Esophagus squamous epithelium (tissue), 5 donors: ENCODE results near the gene PLD3. TPM values are rescaled to one million over a fixed set of nuclear protein-coding genes. Genes with fewer than 3 reads are reported as not detected.

Experiments used
- DNase-seq: peaks from one replicate; lab custom pipeline; 2025; lab: John Stamatoyannopoulos, UW
- H3K27ac ChIP-seq, 4 donors: fragments of 200-600 bp; sonication (generic); one replicate each; pipeline ENCODE4 v1.5.1; 2016 to 2019; ENCODE audit warnings: mild to moderate bottlenecking in 1 of 4
- H3K27me3 ChIP-seq, 4 donors: fragments of 200-600 bp; sonication (generic); 1 replicate in 3 of 4; 2 replicates in 1 of 4; pipeline versions ENCODE4 v1.5.1 to v1.6.0; 2017 to 2021; ENCODE audit warnings: antibody characterized with exemption in 1 of 4
- H3K36me3 ChIP-seq, 3 donors: fragments of 200-600 bp; sonication (generic); one replicate each; pipeline ENCODE4 v1.5.1; 2016 to 2019
- H3K4me1 ChIP-seq, 3 donors: fragments of 200-600 bp; sonication (generic); one replicate each; pipeline ENCODE4 v1.5.1; 2017 to 2019
- H3K4me3 ChIP-seq, 4 donors: fragments of 200-600 bp; sonication (generic); 1 replicate in 3 of 4; 2 replicates in 1 of 4; pipeline ENCODE4 v1.5.1; 2016 to 2019; ENCODE audit warnings: mild to moderate bottlenecking in 2 of 4, moderate library complexity in 1 of 4
- H3K9me3 ChIP-seq, 3 donors: fragments of 200-600 bp; sonication (generic); one replicate each; pipeline ENCODE4 v1.5.1; 2016 to 2019
- CTCF ChIP-seq, 6 experiments: fragments of 450-650 bp in 4 of 6; fragments of 200-600 bp in 2 of 6; sonication (generic) in 2 of 6; IDR thresholded peaks; one replicate each; pipeline ENCODE4 v1.5.1; 2016 to 2019; ENCODE audit warnings: antibody characterized with exemption in 6 of 6, mild to moderate bottlenecking in 4 of 6, moderate library complexity in 4 of 6
- POLR2A ChIP-seq, 4 donors: fragments of 450-650 bp; IDR thresholded peaks; one replicate each; pipeline ENCODE4 v1.6.1; 2017; ENCODE audit warnings: antibody characterized with exemption in 4 of 4, mild to moderate bottlenecking in 4 of 4, moderate library complexity in 3 of 4
- WGBS, 2 donors: methylation state at CpG; one replicate each; pipeline ENCODE4 v1.1.5; 2018; 5-methylcytosine and 5-hydroxymethylcytosine counted together
- intact Hi-C: fragments of 100-400 bp; cut with DNase I; formaldehyde crosslinking; loops from one replicate; pipeline ENCODE4 v1.15.0; 2022
- small RNA-seq, 4 donors: library from RNA; depleted of rRNA; stranded (forward); fragments of <200 nt; gene quantifications; one replicate each; pipeline ENCODE3, GENCODE V24; 2016
- total RNA-seq, 4 donors: library from RNA; depleted of rRNA; stranded (reverse); fragments of >200 nt; gene quantifications; one replicate each; pipeline ENCODE4 v1.1.0, GENCODE V29; 2016
- donor health status: DM: yes; HTN: yes; CAD: no.

Gene PLD3
- total RNA-seq, 4 donors from 2014 or later = 56.8 to 163 (median 128) TPM

- peak overlapping the region; percentile 64 to 100 (median 100) for H3K27ac ChIP-seq
- intact Hi-C loops = loop anchor here (10.0 kb wide), 1 partner anchor 182 kb away; the partner anchor contains the start of gene LTBP4
- no peak for DNase-seq
- no peaks in the 10 kb centered on the region for H3K27me3 ChIP-seq
- H3K4me3 ChIP-seq = no peak overlapping the region
- H3K36me3 ChIP-seq = peaks cover 0 to 13% (median 7%) of the 10 kb centered on the region in 3 donors
- 73 to 81% methylated on average over 10 to 18 of the region's 31 CpGs for WGBS, 2 donors
- H3K9me3 ChIP-seq = no peaks in the 10 kb centered on the region
- peaks cover 20 to 61% (median 42%) of the 10 kb centered on the region in 3 donors for H3K4me1 ChIP-seq
- TF ChIP-seq POLR2A (IDR thresholded peaks at IDR 0.05) = no peak
- TF ChIP-seq CTCF (IDR thresholded peaks at IDR 0.05) = no peak
Observed at GRCh38 chr19:40422748-40423566, 74.5 kb downstream of the PLD3 start.

GRCh38 chr19:40423938-40424337 lies 75.4 kb downstream of the PLD3 start:
- intact Hi-C loops = loop anchor here (10.0 kb wide), 1 partner anchor 181 kb away; the partner anchor contains the start of gene LTBP4
- WGBS, 2 donors = 87 to 96% methylated on average over 6 of the region's 6 CpGs
- H3K4me1 ChIP-seq = peaks cover 20 to 64% (median 42%) of the 10 kb centered on the region in 3 donors
- no peak for DNase-seq
- no peaks in the 10 kb centered on the region for H3K9me3 ChIP-seq
- peaks cover 0 to 13% (median 7%) of the 10 kb centered on the region in 3 donors for H3K36me3 ChIP-seq
- no peaks in the 10 kb centered on the region for H3K27me3 ChIP-seq
- TF ChIP-seq CTCF (IDR thresholded peaks at IDR 0.05) (no peak), POLR2A (IDR thresholded peaks at IDR 0.05) (no peak)
- H3K27ac ChIP-seq = peak overlapping the region in 3 of 4 donors; percentile 99 to 100 (median 99)
- H3K4me3 ChIP-seq = peak overlapping the region in 3 of 4 donors; percentile 93 to 95 (median 94)

- DNase-seq = no peak
- 1 to 2% methylated on average over 15 to 18 of the region's 28 CpGs for WGBS, 2 donors
- H3K27ac ChIP-seq = peak overlapping the region; percentile 99 to 100 (median 100)
- H3K27me3 ChIP-seq = no peaks in the 10 kb centered on the region
- peak overlapping the region; percentile 77 to 95 (median 94) for H3K4me3 ChIP-seq
- H3K36me3 ChIP-seq = peaks cover 0 to 13% (median 7%) of the 10 kb centered on the region in 3 donors
- H3K9me3 ChIP-seq = no peaks in the 10 kb centered on the region
- H3K4me1 ChIP-seq = peaks cover 20 to 65% (median 42%) of the 10 kb centered on the region in 3 donors
- TF ChIP-seq POLR2A (IDR thresholded peaks at IDR 0.05) (no peak), CTCF (IDR thresholded peaks at IDR 0.05) (peak in 1 of 6 experiments; percentile 81)
- intact Hi-C loops = loop anchor here (10.0 kb wide), 1 partner anchor 180 kb away; the partner anchor contains the start of gene LTBP4
Observed at GRCh38 chr19:40424637-40425449, 76.3 kb downstream of the PLD3 start.

GRCh38 chr19:40425450-40426287 lies 77.2 kb downstream of the PLD3 start, which contains the start of gene SERTAD1:
SERTAD1 (minus strand) TSS chr19:40425992; CDS start chr19:40423546, 2,446 bp downstream.
- intact Hi-C loops = loop anchor here (10.0 kb wide), 1 partner anchor 179 kb away; the partner anchor contains the start of gene LTBP4
- TF ChIP-seq POLR2A (IDR thresholded peaks at IDR 0.05) (peak in 3 of 4 donors; percentile 94 to 99 (median 98)), CTCF (IDR thresholded peaks at IDR 0.05) (peak; percentile 39 to 76 (median 70))
- peaks cover 0 to 13% (median 7%) of the 10 kb centered on the region in 3 donors for H3K36me3 ChIP-seq
- H3K4me3 ChIP-seq = peak within 1 kb of the TSS; percentile 77 to 95 (median 94)
- peak within 1 kb of the TSS; percentile 99 to 100 (median 100) for H3K27ac ChIP-seq
- peaks cover 15 to 57% (median 38%) of the 10 kb centered on the region in 3 donors for H3K4me1 ChIP-seq
- H3K9me3 ChIP-seq = no peaks in the 10 kb centered on the region
- no peaks in the 10 kb centered on the region for H3K27me3 ChIP-seq
- WGBS, 2 donors = 0% methylated on average over 13 to 17 of the region's 75 CpGs
- DNase-seq = peak; percentile 96

Small RNA genes within 50 kb of the gene (small RNA-seq; reads per million reads assigned to genes)
- gene MIR6796 = 0 to 0.14 (median 0) reads per million in 4 donors
- gene RF00019 = 0 reads per million in 4 donors
- 0 reads per million in 4 donors for gene RNU6-945P

Other genes with a start within 250 kb of the PLD3 start
- 10 to 100 TPM in 1 of 4 donors, 1 to 10 TPM in 3; 4.8 to 10.1 (median 5.3) TPM for gene MAP3K10, start 157.3 kb upstream of the PLD3 start, total RNA-seq
- gene TTC9B, start 130.3 kb upstream of the PLD3 start, total RNA-seq = not detected
- not detected for gene CCNP, start 122.0 kb upstream of the PLD3 start, total RNA-seq
- 10 to 100 TPM; 59.0 to 84.7 (median 69.0) TPM for gene AKT2, start 63.4 kb upstream of the PLD3 start, total RNA-seq
- 10 to 100 TPM in 2 of 4 donors, 1 to 10 TPM in 2; 10.0 to 14.1 (median 11.7) TPM for gene C19orf47, start 298 bp upstream of the PLD3 start, total RNA-seq
- gene HIPK4, start 41.5 kb downstream of the PLD3 start, total RNA-seq = under 1 TPM in 1 of 4 donors, not detected in 3; 0.19 TPM
- 1 to 10 TPM in 3 of 4 donors, under 1 TPM in 1; 0.70 to 6.1 (median 2.4) TPM for gene PRX, start 64.7 kb downstream of the PLD3 start, total RNA-seq
- 10 to 100 TPM; 10.2 to 24.9 (median 16.2) TPM for gene SERTAD1, start 77.3 kb downstream of the PLD3 start, total RNA-seq
- 10 to 100 TPM in 3 of 4 donors, 1 to 10 TPM in 1; 8.9 to 17.4 (median 12.0) TPM for gene SERTAD3, start 95.6 kb downstream of the PLD3 start, total RNA-seq
- 100 to 1,000 TPM; 177 to 283 (median 236) TPM for gene BLVRB, start 117.0 kb downstream of the PLD3 start, total RNA-seq
- gene SPTBN4, start 118.3 kb downstream of the PLD3 start, total RNA-seq = 1 to 10 TPM in 2 of 4 donors, under 1 TPM in 2; 0.08 to 2.0 (median 1.2) TPM
- 10 to 100 TPM; 42.3 to 77.9 (median 49.8) TPM for gene SHKBP1, start 228.2 kb downstream of the PLD3 start, total RNA-seq